GM18520 (cell line): Measurements from ENCODE around the gene CMC2.

Experiments used
- ATAC-seq: cut with Tn5 transposase; IDR thresholded peaks from one replicate; pipeline ENCODE4 v1.9.1; 2021; ENCODE audit not compliant: unreplicated experiment

Gene CMC2

DNA sequence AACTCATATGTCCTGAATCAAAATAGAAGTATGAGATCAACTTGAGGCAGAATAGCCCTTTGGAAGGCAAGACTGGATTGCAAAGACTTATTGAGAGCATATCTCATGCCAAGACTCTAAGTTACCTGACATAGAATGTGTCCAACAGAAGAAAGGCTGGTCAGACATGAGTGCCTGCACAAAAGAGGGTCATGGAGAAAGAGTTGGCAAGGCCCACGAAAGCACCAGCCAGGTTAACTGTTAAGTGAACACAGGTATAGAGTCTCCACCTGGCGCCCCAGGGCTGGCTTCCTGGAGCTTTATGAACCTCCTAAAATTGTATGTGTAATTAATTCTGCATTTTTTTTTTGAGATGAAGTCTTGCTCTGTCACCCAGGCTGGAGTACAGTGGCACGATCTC, 71.0 kb downstream of the CMC2 start:
- ATAC-seq, result no peak

- ATAC-seq, result no peak
Observed at GRCh38 chr16:80932708-80933095, 74.0 kb downstream of the CMC2 start.

DNA sequence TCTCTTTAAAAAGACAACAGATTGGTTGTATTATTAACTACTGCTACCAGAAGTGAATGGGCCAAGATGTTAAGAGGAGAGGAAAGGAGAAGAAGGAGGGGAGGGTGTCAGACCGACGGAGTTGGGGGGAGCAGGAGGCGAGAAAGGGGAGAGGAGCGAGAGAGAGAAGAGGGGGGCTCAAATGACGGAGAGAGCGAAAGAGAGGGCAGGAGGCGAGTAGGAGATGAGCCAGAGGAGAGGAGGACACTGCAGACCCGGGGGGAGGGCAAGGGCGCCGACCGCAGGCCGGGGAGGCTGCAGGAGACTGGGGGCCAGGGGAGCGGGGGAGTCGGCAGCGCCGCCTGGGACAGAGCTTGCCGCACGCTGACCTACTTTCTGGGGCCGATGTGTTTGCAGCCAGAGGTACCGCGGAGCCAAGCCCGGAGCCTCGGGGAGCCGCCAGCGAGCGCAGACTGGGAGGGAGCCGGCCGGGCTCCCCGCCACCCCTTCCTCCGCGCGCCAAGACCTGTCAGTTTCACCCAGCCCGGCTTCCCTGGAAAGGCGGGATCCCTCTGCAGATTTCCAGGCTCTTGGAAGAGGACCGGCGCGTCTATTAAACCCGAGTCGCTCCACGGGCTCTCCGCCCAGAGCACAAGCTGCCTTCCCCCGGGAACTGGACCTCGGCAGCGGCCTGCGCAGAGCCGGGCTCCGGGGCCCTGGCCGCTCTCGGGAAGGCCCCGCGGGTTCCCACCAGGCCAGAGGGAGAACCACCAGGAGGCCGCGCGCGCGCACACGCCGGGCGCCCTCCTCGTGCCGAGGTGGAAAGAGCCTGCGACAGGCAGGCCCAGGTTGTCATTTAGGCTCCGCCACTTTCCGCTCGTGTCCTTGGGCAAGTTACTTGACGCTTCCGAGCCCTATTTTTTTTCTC, 74.6 kb downstream of the CMC2 start:
- no peak for ATAC-seq

- ATAC-seq, result no peak
Observed at GRCh38 chr16:80924372-80924978, 82.2 kb downstream of the CMC2 start.

DNA sequence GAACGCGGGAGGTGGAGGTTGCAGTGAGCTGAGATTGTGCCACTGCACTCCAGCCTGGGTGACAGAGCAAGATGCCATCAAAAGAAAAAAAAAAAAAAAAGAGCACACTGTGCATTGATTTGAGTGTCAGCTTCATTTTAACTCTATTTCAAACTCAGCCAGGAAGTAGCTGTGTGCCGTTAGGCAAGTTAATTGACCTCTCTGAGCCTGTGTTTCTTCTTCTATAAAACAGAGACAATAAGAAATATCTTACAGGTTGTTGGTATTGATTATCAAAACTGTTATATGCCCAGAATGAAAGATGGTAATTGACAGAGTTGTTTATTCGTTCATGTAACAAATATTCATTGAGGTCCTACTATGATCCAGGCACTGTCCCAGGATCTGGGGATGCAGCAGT, 83.3 kb downstream of the CMC2 start:
- no peak for ATAC-seq
